Prostate gland (tissue), 2 donors: Measurements from ENCODE around the gene RRAS2. TPM values are rescaled to one million over a fixed set of nuclear protein-coding genes. Genes with fewer than 3 reads are reported as not detected.

Experiments
- DNase-seq: peaks from one replicate; pipeline ENCODE4 v3.0.0-alpha.2; 2019; ENCODE audit warnings: low spot score
- H3K27ac ChIP-seq, 2 donors: fragments of 200-600 bp; sonication (generic); 2 replicates each; pipeline ENCODE4 v1.5.1; 2017 to 2019
- H3K27me3 ChIP-seq: fragments of 200-600 bp; sonication (generic); replicated peaks from 2 replicates; pipeline ENCODE4 v1.5.1; 2019; ENCODE audit not compliant: insufficient read depth
- H3K36me3 ChIP-seq, 2 donors: fragments of 200-600 bp; sonication (generic); 1 replicate in 1 of 2; 2 replicates in 1 of 2; pipeline versions ENCODE4 v1.5.1 to v1.8.1; 2017 to 2019
- H3K4me1 ChIP-seq: fragments of 200-600 bp; sonication (generic); replicated peaks from 2 replicates; pipeline ENCODE4 v1.5.1; 2019
- H3K4me3 ChIP-seq, 2 donors: fragments of 200-600 bp; sonication (generic); 2 replicates each; pipeline ENCODE4 v1.5.1; 2017 to 2019
- H3K9me3 ChIP-seq: fragments of 200-600 bp; sonication (generic); 2 replicates; pipeline ENCODE4 v1.5.1; 2017
- POLR2A ChIP-seq: fragments of 450-650 bp; IDR thresholded peaks from one replicate; pipeline ENCODE4 v1.6.1; 2016; ENCODE audit warnings: antibody characterized with exemption, mild to moderate bottlenecking
- POLR2AphosphoS5 ChIP-seq: sonication (generic); formaldehyde crosslinking; IDR thresholded peaks from one replicate; pipeline ENCODE4 v1.6.1; 2017; ENCODE audit warnings: antibody characterized with exemption
- WGBS: methylation state at CpG from one replicate; pipeline ENCODE4 v1.1.5; 2018; 5-methylcytosine and 5-hydroxymethylcytosine counted together
- intact Hi-C: fragments of 100-400 bp; cut with DNase I; formaldehyde crosslinking; loops from one replicate; pipeline ENCODE4 v1.14.2; 2022
- total RNA-seq, 2 donors: library from RNA; depleted of rRNA; stranded (reverse); fragments of >200 nt; gene quantifications; one replicate each; pipeline ENCODE4 v1.1.0, GENCODE V29; 2016
- TF ChIP-seq, protein P1 (sequence below), 4 experiments: fragments of 200-600 bp in 2 of 4; fragments of 450-650 bp in 2 of 4; sonication (generic) in 2 of 4; IDR thresholded peaks; 1 replicate in 3 of 4; 2 replicates in 1 of 4; pipeline ENCODE4 v1.5.1; 2016 to 2019; ENCODE audit warnings: antibody characterized with exemption in 4 of 4, mild to moderate bottlenecking in 2 of 4, moderate library complexity in 2 of 4

The RRAS2 gene
- total RNA-seq, 2 donors from 2014 or later = 40.5 to 59.6 TPM

DNA sequence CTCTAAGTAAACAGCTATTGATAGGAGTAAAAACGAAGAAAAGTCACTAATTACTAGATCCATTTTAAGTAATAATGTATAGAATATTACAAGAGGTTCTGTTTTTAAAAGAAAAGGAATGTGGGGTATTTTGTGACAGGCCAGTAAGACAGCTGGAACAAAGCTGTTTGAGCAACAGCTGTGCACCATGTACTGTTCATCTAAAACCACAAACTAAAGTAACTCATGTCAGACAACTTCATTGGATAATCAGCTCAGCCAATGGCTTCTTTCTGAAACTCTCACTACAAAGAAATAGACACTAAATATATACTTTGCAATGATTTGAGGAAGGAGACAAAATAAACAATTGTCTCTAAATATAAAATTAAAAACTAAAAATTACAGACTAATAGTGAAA is 16.1 kb downstream of the RRAS2 start:
- H3K4me1 ChIP-seq = no peaks in the 10 kb centered on the region
- intact Hi-C loops = no loop called here
- TF ChIP-seq POLR2AphosphoS5 = no peak
- no peak for TF ChIP-seq POLR2A
- TF ChIP-seq, protein P1, sequence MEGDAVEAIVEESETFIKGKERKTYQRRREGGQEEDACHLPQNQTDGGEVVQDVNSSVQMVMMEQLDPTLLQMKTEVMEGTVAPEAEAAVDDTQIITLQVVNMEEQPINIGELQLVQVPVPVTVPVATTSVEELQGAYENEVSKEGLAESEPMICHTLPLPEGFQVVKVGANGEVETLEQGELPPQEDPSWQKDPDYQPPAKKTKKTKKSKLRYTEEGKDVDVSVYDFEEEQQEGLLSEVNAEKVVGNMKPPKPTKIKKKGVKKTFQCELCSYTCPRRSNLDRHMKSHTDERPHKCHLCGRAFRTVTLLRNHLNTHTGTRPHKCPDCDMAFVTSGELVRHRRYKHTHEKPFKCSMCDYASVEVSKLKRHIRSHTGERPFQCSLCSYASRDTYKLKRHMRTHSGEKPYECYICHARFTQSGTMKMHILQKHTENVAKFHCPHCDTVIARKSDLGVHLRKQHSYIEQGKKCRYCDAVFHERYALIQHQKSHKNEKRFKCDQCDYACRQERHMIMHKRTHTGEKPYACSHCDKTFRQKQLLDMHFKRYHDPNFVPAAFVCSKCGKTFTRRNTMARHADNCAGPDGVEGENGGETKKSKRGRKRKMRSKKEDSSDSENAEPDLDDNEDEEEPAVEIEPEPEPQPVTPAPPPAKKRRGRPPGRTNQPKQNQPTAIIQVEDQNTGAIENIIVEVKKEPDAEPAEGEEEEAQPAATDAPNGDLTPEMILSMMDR (IDR thresholded peaks at IDR 0.05) = no peak
- H3K27me3 ChIP-seq = no peaks in the 10 kb centered on the region
- no peak for DNase-seq
- H3K36me3 ChIP-seq = no peaks in the 10 kb centered on the region
- no peaks in the 10 kb centered on the region for H3K9me3 ChIP-seq
- WGBS = 88% methylated on average over 1 of the region's 1 CpG
- H3K4me3 ChIP-seq = no peak overlapping the region
- H3K27ac ChIP-seq = no peak overlapping the region

DNA sequence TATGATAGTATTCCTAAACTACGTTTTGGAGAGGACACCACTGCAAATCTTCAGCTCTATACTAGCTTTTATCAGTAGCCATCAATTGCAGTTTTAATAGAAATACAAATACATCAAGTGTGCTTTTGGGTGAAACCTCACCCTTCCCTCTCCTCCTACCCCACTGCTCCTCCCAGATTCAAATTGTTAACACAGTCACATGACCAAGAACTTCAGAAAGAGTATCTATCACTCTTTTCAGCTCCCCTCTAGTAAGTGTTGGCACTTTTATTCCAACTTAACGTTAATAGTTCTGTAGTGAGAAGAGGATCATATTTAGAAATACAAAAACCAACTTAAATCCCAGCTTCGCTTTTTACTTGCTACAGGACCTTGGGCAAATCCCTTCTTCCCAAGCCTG is 17.0 kb downstream of the RRAS2 start:
- H3K36me3 ChIP-seq = no peaks in the 10 kb centered on the region
- no peak overlapping the region for H3K4me3 ChIP-seq
- no peaks in the 10 kb centered on the region for H3K9me3 ChIP-seq
- H3K27me3 ChIP-seq = no peaks in the 10 kb centered on the region
- WGBS = 69% methylated on average over 3 of the region's 3 CpGs
- TF ChIP-seq, protein P1 (IDR thresholded peaks at IDR 0.05) = no peak
- TF ChIP-seq POLR2AphosphoS5 = no peak
- no peak for TF ChIP-seq POLR2A
- H3K4me1 ChIP-seq = no peaks in the 10 kb centered on the region
- DNase-seq = no peak
- H3K27ac ChIP-seq = no peak overlapping the region
- intact Hi-C loops = no loop called here

DNA sequence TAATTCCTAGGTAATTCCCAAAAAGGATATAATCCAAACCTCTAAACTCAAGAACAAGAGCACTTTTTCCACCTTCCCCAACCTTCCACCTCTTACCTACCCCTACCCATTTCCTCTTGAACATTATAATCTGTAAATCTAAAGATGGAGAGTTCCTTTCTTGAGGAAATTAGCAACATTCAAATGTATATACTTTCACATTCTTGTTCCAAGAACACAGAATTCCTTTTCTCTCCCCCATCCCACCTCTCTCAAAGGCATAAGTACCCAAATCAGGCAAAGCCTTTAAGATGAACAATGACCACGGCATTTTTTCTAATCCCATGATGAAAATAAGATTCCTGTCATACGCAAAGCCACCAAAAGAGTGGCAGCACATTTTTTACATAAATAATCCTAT is 18.3 kb downstream of the RRAS2 start:
- Histone ChIP-seq H3K4me1 (no peaks in the 10 kb centered on the region), H3K4me3 (no peak overlapping the region), H3K27ac (no peak overlapping the region), H3K36me3 (no peaks in the 10 kb centered on the region), H3K9me3 (no peaks in the 10 kb centered on the region), H3K27me3 (no peaks in the 10 kb centered on the region)
- intact Hi-C loops = no loop called here
- no peak for TF ChIP-seq POLR2A
- TF ChIP-seq, protein P1 (IDR thresholded peaks at IDR 0.05) = no peak
- no peak for TF ChIP-seq POLR2AphosphoS5
- no peak for DNase-seq
- 92% methylated on average over 2 of the region's 2 CpGs for WGBS

DNA sequence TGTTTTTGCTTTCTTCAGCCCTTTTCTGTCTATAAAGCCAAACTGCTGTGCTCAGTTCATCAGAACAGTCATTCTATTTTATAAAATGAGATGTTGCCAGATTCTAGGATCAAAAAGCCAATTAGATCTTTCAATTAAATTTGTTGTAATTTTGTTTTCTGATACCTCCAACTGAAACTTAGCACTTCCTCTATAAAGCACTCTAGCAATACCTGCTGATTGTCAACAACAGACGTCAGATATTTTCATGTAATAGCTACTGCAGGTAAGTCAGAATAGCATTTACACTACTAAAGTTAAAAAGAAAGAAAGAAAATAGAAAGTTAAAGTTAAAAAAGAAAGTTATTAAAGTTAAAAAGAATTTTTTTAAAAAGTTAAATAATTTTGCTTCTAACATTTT is 19.6 kb downstream of the RRAS2 start:
- intact Hi-C loops = no loop called here
- no peak overlapping the region for H3K27ac ChIP-seq
- no peaks in the 10 kb centered on the region for H3K4me1 ChIP-seq
- TF ChIP-seq POLR2AphosphoS5 (no peak), POLR2A (no peak)
- TF ChIP-seq, protein P1 (IDR thresholded peaks at IDR 0.05) = no peak
- H3K9me3 ChIP-seq = no peaks in the 10 kb centered on the region
- H3K36me3 ChIP-seq = no peaks in the 10 kb centered on the region
- no peak for DNase-seq
- no peak overlapping the region for H3K4me3 ChIP-seq
- no peaks in the 10 kb centered on the region for H3K27me3 ChIP-seq
- WGBS = 88% methylated on average over 1 of the region's 1 CpG

DNA sequence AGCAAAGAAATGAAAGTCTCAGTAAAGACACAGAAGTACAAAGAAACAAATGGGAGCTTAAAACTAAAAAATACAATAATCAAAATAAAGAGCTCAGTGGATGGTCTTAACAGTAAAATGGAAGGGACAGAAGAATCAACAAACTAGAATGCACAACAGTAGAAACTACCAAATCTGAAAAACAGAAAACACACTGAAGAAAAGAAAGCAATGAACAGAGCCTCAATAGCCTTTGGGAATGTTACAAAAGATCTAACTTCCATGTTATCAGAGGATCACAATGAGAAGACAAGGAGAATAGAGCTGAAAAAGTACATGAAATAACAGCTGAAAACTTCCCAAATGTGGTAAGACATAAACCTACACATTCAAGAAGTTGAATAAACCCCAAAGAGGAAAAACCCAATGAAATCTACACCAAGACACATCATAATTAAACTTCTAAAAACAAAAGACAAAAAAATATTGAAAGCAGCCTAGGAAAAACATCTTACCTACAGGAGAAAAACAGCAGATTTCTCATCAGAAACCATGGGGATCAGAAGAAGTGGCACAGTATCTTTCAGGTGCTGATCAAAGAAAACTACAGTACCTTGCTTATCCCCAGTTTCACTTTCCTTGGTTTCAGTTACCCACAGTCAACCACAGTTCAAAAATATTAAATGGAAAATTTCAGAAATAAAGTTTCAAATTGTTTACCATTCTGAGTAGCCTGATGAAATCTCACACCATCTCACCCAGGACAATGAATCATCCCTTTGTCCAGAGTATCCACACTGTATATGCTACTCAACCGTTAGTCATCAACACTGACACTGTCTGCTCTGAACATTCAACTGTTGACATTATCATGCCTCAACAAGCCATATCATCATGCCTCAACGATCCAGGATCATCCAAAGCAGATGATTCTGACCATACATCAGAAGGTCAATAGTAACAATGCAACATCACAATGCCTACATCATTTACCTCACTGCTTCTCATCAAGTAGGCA is 22.2 kb downstream of the RRAS2 start:
- no peaks in the 10 kb centered on the region for H3K4me1 ChIP-seq
- TF ChIP-seq POLR2A (no peak), POLR2AphosphoS5 (no peak)
- TF ChIP-seq, protein P1 (IDR thresholded peaks at IDR 0.05) = no peak
- intact Hi-C loops = no loop called here

More for the DNA sequence above, 22.2 kb downstream of the RRAS2 start:
- WGBS = 65% methylated on average over 2 of the region's 2 CpGs
- no peaks in the 10 kb centered on the region for H3K36me3 ChIP-seq
- H3K9me3 ChIP-seq = no peaks in the 10 kb centered on the region
- no peaks in the 10 kb centered on the region for H3K27me3 ChIP-seq
- H3K4me3 ChIP-seq = no peak overlapping the region
- no peak overlapping the region for H3K27ac ChIP-seq
- DNase-seq = no peak
